ENCODE data around the gene BRS3. TPM values are rescaled to one million over a fixed set of nuclear protein-coding genes. Genes with fewer than 3 reads are reported as not detected.

The BRS3 gene
- total RNA-seq, 1 donor from 2014 or later: not detected

DNA sequence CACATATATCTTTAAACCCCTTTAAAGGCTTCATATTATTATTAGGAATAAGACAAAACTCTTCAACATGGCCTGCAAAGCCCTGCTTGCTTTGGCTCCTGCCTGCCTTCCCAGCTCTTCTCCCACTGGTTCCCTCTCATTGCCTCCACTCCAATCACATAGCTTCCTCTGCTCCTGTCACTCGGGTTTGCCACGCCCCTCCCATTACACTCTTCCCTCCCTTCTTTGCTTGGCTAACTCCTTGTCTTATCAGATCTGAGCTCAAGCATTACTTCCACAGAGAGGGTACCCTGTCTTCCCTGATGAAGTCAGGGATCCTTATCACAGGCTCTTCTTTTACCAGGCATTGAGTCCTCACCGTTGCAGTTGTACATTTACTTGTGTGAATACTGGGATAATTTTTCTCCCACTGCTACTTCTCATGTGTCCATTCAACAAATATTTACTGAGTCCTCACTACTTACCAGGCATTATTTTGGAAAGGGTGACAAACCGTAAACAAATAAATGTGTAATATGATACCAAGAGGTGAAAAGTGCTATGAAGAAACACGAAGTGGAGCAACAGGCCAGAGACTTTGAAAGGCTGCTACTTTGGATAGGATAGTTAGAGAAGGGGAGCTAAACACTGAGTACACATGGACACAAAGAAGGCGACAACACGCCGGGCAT lies 41.0 kb downstream of the BRS3 start:
- TF ChIP-seq, protein P1, sequence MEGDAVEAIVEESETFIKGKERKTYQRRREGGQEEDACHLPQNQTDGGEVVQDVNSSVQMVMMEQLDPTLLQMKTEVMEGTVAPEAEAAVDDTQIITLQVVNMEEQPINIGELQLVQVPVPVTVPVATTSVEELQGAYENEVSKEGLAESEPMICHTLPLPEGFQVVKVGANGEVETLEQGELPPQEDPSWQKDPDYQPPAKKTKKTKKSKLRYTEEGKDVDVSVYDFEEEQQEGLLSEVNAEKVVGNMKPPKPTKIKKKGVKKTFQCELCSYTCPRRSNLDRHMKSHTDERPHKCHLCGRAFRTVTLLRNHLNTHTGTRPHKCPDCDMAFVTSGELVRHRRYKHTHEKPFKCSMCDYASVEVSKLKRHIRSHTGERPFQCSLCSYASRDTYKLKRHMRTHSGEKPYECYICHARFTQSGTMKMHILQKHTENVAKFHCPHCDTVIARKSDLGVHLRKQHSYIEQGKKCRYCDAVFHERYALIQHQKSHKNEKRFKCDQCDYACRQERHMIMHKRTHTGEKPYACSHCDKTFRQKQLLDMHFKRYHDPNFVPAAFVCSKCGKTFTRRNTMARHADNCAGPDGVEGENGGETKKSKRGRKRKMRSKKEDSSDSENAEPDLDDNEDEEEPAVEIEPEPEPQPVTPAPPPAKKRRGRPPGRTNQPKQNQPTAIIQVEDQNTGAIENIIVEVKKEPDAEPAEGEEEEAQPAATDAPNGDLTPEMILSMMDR (IDR thresholded peaks at IDR 0.05; ENCODE audit: partially characterized antibody, unreplicated experiment): no peak
- Mint-ChIP-seq H3K27ac (ENCODE audit: unreplicated experiment) (no peak overlapping the region), H3K36me3 (ENCODE audit: unreplicated experiment) (no peaks in the 10 kb centered on the region), H3K4me1 (ENCODE audit: low read depth, unreplicated experiment) (no peaks in the 10 kb centered on the region), H3K4me3 (ENCODE audit: unreplicated experiment) (no peak overlapping the region), H3K9me3 (ENCODE audit: unreplicated experiment) (peaks cover 2% of the 10 kb centered on the region), H3K27me3 (ENCODE audit: unreplicated experiment) (no peaks in the 10 kb centered on the region)
- DNase-seq: no peak

DNA sequence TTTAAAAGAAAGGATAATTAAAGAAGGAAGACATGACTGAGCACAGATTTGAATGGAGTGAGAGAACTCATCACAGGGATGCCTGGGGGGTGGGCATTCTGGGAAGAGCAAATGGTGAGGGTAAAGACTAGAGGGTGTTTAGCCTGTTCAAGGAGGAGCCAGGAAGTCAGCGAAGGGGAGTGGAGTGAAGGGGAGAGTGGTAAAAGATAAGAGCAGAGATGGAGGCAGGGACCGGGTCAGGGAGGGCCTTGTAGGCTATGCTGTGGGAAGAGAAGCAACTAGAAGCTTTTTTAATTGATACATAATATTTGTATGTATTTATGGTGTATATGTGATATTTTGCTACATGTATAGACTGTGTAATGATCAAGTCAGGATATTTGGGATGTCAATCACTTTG lies 42.0 kb downstream of the BRS3 start:
- Mint-ChIP-seq H3K9me3 (ENCODE audit: unreplicated experiment) (peaks cover 2% of the 10 kb centered on the region), H3K4me3 (ENCODE audit: unreplicated experiment) (no peak overlapping the region), H3K4me1 (ENCODE audit: low read depth, unreplicated experiment) (no peaks in the 10 kb centered on the region), H3K27me3 (ENCODE audit: unreplicated experiment) (no peaks in the 10 kb centered on the region), H3K27ac (ENCODE audit: unreplicated experiment) (no peak overlapping the region), H3K36me3 (ENCODE audit: unreplicated experiment) (no peaks in the 10 kb centered on the region)
- TF ChIP-seq, protein P1 (IDR thresholded peaks at IDR 0.05; ENCODE audit: partially characterized antibody, unreplicated experiment): no peak
- DNase-seq: no peak

DNA sequence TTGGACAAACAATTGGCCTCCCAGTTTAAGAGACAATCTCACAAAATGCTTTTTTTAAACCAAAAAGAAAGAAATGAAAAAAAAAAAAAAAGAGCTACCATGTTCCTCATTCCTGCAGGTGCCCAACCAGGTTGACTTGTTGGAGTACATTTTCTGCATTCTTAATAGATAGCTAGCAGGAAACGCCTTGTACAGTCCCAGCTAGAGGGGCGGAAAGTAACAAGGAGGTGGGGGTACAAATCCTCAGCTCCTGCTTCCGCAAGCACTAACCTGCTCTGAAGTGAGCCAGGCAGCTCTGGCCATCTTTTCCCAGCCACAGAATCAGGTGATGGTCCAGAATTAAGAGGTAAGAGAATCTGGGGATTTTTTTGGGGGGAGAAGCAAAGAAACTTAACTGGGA lies 44.2 kb downstream of the BRS3 start, which contains the start of gene VGLL1:
Gene VGLL1 (plus strand): TSS at position 265 of the 400 bp plus-strand sequence. CDS start 3,806 bp downstream, outside the sequence.
- H3K4me3 Mint-ChIP-seq (ENCODE audit: unreplicated experiment): no peak within 1 kb of the TSS
- no peaks in the 10 kb centered on the region for H3K27me3 Mint-ChIP-seq (ENCODE audit: unreplicated experiment)
- DNase-seq: no peak

DNA sequence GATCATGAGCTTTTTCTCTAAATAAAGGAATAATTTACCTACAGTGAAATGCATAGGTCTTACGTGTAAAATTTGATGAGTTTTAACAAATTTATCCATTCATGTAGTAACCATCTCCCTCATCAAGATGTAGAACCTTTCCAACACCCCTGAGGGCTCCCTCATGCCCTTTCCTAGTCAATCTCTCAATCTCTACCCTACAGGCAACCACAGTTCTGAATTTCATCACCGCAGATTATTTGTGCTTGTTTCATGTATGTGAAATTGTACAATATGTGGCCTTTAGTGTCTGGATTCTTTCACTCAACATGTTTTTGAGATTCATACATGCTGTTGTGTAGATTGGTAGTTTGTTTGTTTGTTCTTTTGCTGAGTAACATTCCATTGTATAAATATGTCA lies 46.4 kb downstream of the BRS3 start:
- no peak for DNase-seq
- Mint-ChIP-seq H3K4me1 (ENCODE audit: low read depth, unreplicated experiment) (no peaks in the 10 kb centered on the region), H3K9me3 (ENCODE audit: unreplicated experiment) (peaks cover 2% of the 10 kb centered on the region), H3K36me3 (ENCODE audit: unreplicated experiment) (no peaks in the 10 kb centered on the region), H3K27ac (ENCODE audit: unreplicated experiment) (no peak overlapping the region), H3K4me3 (ENCODE audit: unreplicated experiment) (no peak overlapping the region), H3K27me3 (ENCODE audit: unreplicated experiment) (no peaks in the 10 kb centered on the region)
- TF ChIP-seq, protein P1 (IDR thresholded peaks at IDR 0.05; ENCODE audit: partially characterized antibody, unreplicated experiment): no peak

More for the DNA sequence above, 44.2 kb downstream of the BRS3 start, which contains the start of gene VGLL1:
- TF ChIP-seq, protein P1 (IDR thresholded peaks at IDR 0.05; ENCODE audit: partially characterized antibody, unreplicated experiment): no peak
- Mint-ChIP-seq H3K9me3 (ENCODE audit: unreplicated experiment) (peaks cover 2% of the 10 kb centered on the region), H3K4me1 (ENCODE audit: low read depth, unreplicated experiment) (no peaks in the 10 kb centered on the region), H3K36me3 (ENCODE audit: unreplicated experiment) (no peaks in the 10 kb centered on the region), H3K27ac (ENCODE audit: unreplicated experiment) (no peak within 1 kb of the TSS)

DNA sequence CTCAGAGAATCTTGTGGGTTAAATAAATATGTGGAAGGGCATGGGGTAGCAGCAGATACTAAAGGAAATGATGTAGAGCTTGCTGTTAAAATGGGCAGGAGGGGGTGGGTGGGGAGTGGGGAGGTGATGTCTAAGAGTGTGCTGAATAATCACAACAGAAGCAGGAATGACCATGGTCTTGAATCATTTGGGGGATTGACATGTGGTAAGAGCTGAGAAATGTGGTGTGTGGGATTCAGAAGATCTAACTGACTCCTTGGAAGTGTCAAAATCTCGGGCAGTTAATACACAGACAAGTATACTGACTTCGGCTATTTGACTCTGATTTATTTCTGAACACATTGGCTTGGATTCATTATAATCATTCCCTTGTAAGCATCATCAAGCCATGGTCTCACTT lies 51.1 kb downstream of the BRS3 start:
- no peak overlapping the region for H3K27ac Mint-ChIP-seq (ENCODE audit: unreplicated experiment)
- H3K4me1 Mint-ChIP-seq (ENCODE audit: low read depth, unreplicated experiment): no peaks in the 10 kb centered on the region
- no peaks in the 10 kb centered on the region for H3K36me3 Mint-ChIP-seq (ENCODE audit: unreplicated experiment)
- H3K9me3 Mint-ChIP-seq (ENCODE audit: unreplicated experiment): no peaks in the 10 kb centered on the region
- no peak overlapping the region for H3K4me3 Mint-ChIP-seq (ENCODE audit: unreplicated experiment)
- TF ChIP-seq, protein P1 (IDR thresholded peaks at IDR 0.05; ENCODE audit: partially characterized antibody, unreplicated experiment): no peak
- DNase-seq: no peak
- H3K27me3 Mint-ChIP-seq (ENCODE audit: unreplicated experiment): no peaks in the 10 kb centered on the region

Measured in glutamatergic neuron (in vitro differentiated cells).